ENCODE results near the gene TTC9C. TPM values are rescaled to one million over a fixed set of nuclear protein-coding genes. Genes with fewer than 3 reads are reported as not detected.
A peak's percentile ranks its signal among the peaks of the same experiment; 100 is the strongest.

TTC9C gene
- total and polyA plus RNA-seq, 2 of the 13 experiments (the other 11 are each of a cell fraction or from before 2014, with no cell fraction given): 28.0 to 36.4 TPM

GRCh38 chr11:62786318-62787004, 58.2 kb downstream of the TTC9C start (continued):
- TF ChIP-seq NR0B2 (CRISPR knock-in tag; IDR thresholded peaks at IDR 0.05) (no peak), MBD4 (IDR thresholded peaks at IDR 0.05; ENCODE audit: borderline replicate concordance, low read length) (no peak), ZNF383 (CRISPR knock-in tag; IDR thresholded peaks at IDR 0.05; ENCODE audit: borderline replicate concordance) (no peak), ZNF496 (CRISPR knock-in tag; IDR thresholded peaks at IDR 0.05; ENCODE audit: insufficient replicate concordance) (no peak), ZSCAN30 (CRISPR knock-in tag; IDR thresholded peaks at IDR 0.05) (no peak; the same call in 1 of the 2 replicates), GATAD2A (CRISPR knock-in tag; IDR thresholded peaks at IDR 0.05) (peak; percentile 61; the same call in 1 of the 2 replicates), HDAC2 (CRISPR knock-in tag; IDR thresholded peaks at IDR 0.05) (peak; percentile 54; the same call in 1 of the 2 replicates), SIX4 (CRISPR knock-in tag; IDR thresholded peaks at IDR 0.05) (no peak), RXRB (CRISPR knock-in tag; IDR thresholded peaks at IDR 0.05; ENCODE audit: borderline replicate concordance) (peak; percentile 69), ZNF546 (CRISPR knock-in tag; conservative IDR thresholded peaks at IDR 0.05) (peak; percentile 9; the same call in 1 of the 2 replicates), HNRNPL (IDR thresholded peaks at IDR 0.05; ENCODE audit: low read depth, low read length) (0 out of 2 replicates have a peak, but pooled peaks have one; percentile 62), IRX3 (CRISPR knock-in tag; IDR thresholded peaks at IDR 0.05; ENCODE audit: borderline replicate concordance, low read depth) (no peak), TARDBP (CRISPR knock-in tag; IDR thresholded peaks at IDR 0.05) (no peak), IRF2 (CRISPR knock-in tag; IDR thresholded peaks at IDR 0.05) (peak; percentile 54; the same call in 1 of the 2 replicates), CHD2 (IDR thresholded peaks at IDR 0.05; ENCODE audit: low read depth, low read length) (no peak), ETS1 (CRISPR knock-in tag; IDR thresholded peaks at IDR 0.05) (0 out of 2 replicates have a peak, but pooled peaks have one; percentile 3), ZNF772 (CRISPR knock-in tag; IDR thresholded peaks at IDR 0.05) (no peak), EHMT2 (IDR thresholded peaks at IDR 0.05; ENCODE audit: borderline replicate concordance, low read depth, low read length) (no peak), ZNF460 (CRISPR knock-in tag; IDR thresholded peaks at IDR 0.05; ENCODE audit: borderline replicate concordance) (no peak), HMGXB4 (CRISPR knock-in tag; IDR thresholded peaks at IDR 0.05; ENCODE audit: borderline replicate concordance in 1 of 2, low read depth in 1 of 2) (peak; percentile 78 to 93), HDAC6 (IDR thresholded peaks at IDR 0.05; ENCODE audit: low read depth, low read length) (no peak), SAP130 (CRISPR knock-in tag; IDR thresholded peaks at IDR 0.05; ENCODE audit: low read depth) (peak; percentile 55; the same call in 1 of the 2 replicates), RAD21 (CRISPR knock-in tag; IDR thresholded peaks at IDR 0.05) (peak; percentile 81), SIN3A (IDR thresholded peaks at IDR 0.05; ENCODE audit: borderline replicate concordance, low read depth, low read length) (peak; percentile 56; the same call in 1 of the 2 replicates), ZNF234 (CRISPR knock-in tag; conservative IDR thresholded peaks at IDR 0.05) (no peak), KDM4B (CRISPR knock-in tag; IDR thresholded peaks at IDR 0.05) (0 out of 2 replicates have a peak, but pooled peaks have one; percentile 35), ZSCAN22 (CRISPR knock-in tag; IDR thresholded peaks at IDR 0.05) (no peak), MEIS1 (CRISPR knock-in tag; IDR thresholded peaks at IDR 0.05; ENCODE audit: borderline replicate concordance) (no peak), TMF1 (CRISPR knock-in tag; IDR thresholded peaks at IDR 0.05; ENCODE audit: low read depth) (no peak)
